Pulmonary artery endothelial cell (primary cell): ENCODE data around the gene FGF14. TPM values are rescaled to one million over a fixed set of nuclear protein-coding genes. Genes with fewer than 3 reads are reported as not detected.

Source experiments
- DNase-seq: peaks from one replicate; pipeline ENCODE4 v3.0.0-alpha.2; 2011; ENCODE audit warnings: low read depth, low spot score
- total RNA-seq: library from RNA; depleted of rRNA; stranded (reverse); fragments of >200 nt; gene quantifications from 2 replicates; pipeline ENCODE4 v1.2.3, GENCODE V29; 2014

FGF14 gene
- total RNA-seq, 1 donor from 2014 or later = not detected

DNA sequence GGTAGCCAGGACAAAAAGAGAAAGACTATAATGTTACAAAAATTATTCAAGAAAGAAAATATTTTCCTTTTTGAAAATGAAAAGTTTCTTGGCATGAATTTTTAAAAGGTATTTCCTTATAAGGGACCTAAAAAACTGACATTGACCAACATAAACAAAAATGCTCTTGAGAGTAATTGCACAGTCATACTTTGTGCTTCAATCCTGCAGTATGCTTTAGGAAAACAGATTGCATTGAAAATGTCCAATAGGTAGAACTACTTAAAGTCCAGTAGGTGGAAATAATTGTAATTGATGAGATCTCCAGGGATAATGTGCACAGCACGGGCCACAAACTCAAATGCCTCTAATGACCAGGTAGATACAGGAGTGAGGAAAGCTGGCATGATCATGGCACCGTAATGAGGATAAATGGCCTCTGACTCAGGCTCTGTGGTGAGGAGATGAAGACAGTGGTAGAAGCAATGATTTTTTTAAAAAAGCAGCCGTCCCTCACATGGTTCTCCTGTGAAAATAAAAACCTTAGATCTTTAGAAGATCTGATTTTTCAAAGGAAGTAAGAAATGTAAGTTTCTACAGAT is 671.3 kb downstream of the FGF14 start:
- no peak for DNase-seq

DNA sequence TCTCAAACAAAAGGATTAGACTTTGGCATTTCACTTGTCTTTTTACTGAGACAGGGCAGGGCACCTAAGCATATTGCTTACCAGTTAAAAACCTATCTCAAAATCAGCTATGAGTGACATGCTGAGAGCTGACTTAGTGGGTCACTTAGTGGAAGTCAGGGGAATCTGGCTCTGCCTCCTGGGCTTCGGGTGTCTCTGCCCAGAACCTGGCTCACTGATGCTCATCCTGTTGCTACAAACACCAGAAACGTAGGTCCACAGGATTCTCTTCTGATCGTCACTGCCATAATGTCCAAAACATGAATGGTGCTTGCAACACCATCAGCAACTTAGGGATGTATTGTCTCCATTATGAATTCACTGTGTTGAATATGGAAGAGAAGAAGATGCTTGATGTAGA is 673.2 kb downstream of the FGF14 start:
- DNase-seq = no peak

DNA sequence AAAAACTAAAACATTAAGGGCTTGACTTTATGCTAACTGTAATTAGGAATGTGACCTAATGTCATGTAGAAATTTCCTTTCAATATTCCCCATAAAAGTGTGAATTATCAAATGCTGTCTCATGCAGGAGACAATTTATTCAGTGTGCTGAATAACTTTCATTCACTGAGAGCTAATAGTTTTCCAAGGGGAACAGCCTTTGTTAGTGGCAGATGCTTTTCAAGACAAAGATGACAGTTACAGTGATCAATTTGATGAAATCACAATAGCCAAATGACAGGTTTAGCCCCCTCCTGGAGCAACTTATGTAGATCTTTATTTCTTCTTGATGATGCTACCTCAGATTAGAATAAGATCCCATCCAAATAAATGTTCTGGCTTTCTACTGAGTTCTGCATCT is 673.8 kb downstream of the FGF14 start:
- no peak for DNase-seq

DNA sequence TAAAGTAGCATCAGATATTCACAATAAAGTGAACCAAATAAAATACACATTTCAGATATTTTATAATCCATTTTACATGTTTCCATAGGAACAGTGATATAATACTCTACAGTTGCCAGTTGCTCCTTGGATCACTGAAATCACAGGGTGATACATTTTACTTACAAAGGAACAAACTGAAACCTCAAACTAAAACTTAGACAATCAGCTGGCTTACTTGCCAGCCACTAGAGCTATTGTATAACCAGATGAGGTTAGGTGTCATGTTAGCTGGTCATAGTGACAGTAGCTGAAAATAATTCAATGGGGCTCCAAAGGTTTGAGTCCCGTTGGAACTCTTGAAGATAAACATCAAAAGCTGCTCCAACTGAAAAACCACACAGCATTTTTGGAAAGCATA is 674.7 kb downstream of the FGF14 start:
- DNase-seq = no peak

DNA sequence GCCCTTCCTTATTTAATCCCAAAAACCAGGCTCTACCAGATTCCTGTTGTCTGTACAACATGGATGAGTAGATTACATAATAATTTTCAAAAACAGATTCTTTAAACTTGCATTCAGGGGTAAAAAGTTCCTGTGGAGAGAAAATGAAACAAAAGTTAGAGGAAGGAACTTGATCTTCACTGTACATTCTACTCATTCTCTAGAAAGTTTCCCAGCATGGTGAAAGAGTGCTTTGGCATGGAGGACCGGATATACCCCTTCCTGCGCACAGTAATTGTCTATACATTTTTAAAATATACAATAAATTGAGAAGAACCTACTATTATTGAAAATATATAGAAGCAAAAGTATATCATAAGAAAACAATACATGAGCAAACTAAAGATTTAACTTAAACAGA is 675.2 kb downstream of the FGF14 start:
- DNase-seq = no peak

DNA sequence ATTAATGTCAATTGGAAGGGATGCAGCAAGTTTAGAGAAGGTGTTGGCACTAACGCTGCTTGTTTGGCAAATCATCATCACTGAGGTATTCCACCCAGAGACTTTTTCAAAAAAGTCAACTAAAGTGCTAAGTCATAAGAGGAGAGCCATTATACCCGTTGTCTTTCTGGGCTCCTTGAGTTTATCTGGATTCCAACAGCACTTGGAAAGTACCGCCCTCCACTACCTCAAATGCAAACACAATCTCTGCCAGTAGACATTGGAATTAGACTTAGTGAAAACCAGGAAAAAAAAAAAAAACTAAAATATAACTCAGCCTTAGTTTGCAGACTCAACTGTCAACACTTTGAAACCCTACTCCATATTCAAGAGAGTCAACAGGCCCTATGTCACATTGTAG is 683.4 kb downstream of the FGF14 start:
- no peak for DNase-seq

DNA sequence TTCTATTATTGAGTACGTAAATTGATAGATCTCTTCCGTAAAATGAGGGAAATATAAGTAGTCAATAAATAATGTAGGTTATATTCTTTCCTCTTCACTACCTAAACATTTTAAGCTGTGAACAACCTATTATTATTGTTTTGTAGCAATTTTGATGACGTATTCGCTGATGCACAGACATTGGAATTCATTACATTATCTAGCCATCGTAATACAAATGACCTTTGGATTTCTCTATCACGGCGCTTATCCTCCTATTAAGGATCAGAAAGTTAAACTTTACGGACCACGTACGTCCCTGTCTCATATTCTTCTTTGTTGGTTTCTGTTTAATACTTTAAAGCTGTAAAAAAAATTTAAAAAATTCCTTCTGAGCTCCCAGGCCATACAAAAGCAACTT is 684.5 kb downstream of the FGF14 start:
- DNase-seq = no peak

DNA sequence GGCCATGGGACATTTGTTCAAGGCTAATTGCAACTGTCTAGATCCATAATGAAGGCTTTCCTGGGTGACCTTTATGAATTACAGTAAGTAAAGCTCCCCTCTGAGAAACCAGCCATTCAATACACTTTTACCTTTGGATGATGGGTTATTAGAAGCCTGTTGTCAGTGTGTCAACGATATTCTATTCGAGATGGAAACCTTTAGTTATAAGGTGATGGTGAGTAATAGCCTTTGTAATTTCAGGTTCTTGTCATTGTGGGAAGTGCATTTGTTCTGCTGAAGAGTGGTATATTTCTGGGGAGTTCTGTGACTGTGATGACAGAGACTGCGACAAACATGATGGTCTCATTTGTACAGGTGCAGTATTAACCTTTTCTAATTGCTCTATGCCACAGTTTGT is 687.7 kb downstream of the FGF14 start:
- DNase-seq = no peak

DNA sequence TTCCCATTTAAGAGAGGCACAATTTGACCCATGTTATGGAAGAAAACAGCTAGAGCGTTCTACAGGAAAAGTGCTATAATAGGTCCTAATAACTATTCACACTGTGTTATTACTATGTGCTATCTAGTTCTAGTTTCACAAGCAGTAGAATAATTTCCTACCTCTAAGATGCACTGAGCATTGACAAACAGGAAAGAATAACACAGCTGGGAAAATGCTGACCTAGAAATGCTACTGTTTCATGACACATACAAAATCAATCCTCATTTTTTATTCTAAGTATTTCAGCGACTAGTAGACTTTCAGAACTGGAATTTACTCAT is 689.9 kb downstream of the FGF14 start:
- no peak for DNase-seq

DNA sequence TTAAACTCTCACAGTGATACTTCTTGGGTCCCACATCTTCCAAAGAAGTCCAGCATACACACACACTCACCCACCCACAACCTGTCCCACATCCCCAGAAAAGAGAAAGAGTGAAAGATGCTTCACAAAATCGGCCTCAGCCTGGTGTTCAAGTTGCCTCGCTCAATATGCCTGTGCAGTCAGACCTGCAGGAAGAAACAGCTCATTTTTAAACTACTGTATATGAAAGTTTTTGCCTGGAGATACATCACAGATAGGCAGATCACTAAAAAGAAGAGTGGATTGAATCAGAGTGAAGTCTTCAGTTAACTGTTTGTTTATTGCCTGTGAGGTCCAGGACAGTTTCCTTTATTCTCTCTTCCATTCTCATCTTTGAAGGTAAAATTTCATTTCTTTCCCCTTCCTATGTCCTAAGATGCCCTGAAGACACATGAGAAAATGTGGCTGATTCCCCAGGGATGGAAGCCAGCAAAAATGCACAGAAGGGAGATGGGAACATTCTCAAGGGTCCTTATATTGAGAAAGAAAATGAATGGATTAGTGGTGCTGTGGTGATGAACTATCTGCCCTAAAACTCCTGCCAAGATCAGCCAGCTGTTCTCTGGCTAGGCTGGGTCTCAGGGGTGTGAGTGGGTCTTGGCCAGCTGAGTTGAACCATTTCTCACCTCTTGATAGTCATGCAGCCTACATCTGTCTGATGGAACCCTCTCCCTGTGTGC is 690.4 kb downstream of the FGF14 start:
- no peak for DNase-seq

DNA sequence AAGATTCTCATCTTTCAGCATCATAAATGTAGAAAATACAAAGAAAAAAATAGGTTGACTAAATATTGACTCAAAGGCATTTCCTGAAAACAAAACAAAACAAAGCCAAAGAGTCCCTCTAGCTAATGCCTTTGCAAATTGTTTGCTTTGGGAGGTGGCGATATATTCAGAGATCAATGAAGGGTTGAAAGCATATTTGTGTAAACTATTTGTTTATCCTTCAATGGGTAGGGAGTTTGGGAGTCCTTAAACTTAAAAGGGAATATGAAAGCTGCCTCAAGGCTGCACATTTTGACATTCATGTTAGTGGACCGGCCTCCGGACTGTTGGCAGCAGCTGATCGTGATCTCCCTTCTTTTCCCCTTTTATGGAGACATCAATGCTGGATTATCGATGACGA is 691.9 kb downstream of the FGF14 start:
- DNase-seq = no peak

DNA sequence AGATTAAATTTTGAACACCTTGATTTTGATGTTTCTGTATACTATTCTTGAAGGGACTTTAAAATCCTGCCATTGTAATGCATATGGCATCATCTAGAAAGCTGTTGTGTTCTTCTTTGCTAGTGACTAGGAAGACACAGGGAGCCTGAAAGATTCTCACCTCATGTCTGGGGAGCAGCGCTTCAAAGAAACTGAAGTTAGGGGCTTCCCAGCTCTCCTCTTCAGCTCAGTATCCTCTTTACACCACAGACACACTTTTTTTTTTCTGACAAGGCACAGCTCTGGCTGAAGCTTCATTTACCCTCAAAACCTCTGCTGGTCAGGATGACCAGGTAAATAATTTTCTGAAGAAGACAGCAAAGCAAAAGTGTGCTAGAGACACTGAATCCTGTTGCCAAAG is 693.7 kb downstream of the FGF14 start:
- DNase-seq = no peak

DNA sequence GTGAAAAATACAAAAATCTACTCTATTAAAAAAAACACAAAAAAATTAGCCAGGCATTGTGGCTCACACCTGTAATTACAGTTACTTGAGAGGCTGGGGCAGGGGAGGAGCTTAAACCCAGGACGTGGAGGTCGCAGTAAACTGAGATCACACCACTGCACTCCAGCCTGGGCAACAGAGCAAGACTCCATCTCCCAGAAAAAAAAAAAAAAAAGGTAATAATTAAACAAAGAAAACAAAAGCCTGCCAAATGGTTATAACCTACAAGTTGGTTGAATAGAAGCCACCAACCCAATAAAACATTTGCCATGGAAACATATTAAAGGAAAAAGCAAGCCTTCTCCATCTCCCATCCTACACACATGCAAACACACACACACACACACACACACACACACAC is 694.2 kb downstream of the FGF14 start:
- no peak for DNase-seq

DNA sequence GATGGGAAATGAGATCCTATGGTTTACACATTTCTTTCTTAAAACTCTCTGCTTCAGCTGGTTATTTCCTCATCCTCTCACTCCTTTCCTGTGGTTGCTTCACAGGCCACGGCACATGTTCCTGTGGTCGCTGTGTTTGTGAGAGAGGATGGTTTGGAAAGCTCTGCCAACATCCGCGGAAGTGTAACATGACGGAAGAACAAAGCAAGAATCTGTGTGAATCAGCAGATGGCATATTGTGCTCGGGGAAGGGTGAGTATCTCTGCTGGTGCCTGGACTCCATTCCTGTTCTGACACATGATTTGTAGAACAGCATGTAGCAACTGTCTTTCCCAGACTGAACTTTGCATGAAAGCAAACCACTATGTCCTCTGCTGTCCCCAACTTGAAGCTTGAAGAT is 695.2 kb downstream of the FGF14 start:
- no peak for DNase-seq

DNA sequence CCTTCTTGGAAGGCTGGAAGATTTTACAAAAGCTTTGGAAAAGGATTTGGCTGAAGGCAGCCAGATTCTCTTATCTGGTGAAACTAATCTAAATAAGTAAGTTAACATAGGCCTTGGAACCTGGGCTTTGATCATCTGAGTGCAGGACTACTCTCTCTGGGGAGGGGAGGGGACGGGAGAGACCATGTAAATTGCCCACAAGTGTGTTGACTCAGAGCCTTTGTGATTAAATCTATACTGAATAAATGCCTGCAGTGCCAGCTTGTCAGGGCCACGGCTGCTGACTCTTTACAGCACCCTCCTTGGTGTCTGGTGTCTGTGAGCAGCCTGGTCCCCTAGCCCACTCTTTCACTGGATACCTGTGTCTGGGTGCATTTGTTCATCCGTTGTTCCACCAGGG is 698.0 kb downstream of the FGF14 start:
- no peak for DNase-seq

DNA sequence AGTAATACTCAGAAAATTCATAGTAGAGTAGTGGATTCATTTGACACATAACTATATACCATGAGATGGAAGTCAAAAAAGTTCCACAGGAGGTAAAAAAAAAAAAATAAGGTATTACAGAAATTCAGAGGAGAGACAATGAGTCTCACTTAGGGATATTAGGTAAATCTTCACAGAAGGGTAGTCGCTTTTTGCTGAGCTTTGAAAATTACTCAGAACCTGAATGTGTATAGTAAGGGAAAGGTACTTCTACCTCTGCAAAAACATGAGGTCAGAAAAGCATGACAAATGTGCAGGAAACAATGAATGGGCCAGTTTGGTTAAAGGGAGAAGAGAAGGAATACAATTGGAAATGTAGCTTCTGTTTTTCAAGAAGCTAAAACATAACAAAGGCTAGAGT is 698.8 kb downstream of the FGF14 start:
- DNase-seq = no peak

DNA sequence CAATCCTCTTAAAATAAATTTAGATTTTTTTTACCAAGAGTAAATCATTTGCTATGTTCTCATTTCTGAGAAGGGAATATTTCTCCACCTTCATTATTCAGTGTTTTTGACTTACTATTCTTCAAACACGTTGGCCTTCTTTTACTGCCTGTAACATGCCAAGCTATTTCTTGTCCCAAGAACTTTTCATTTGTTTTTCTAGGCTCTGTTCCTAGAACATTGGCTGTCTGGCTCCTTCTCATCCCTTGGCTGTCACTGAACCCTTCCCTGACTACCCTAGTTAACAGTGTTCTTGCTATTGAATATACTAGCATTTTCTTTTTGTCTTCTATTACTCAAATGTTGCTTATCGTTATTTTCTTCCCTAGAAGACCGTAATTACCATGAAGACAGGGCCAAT is 701.2 kb downstream of the FGF14 start:
- no peak for DNase-seq

DNA sequence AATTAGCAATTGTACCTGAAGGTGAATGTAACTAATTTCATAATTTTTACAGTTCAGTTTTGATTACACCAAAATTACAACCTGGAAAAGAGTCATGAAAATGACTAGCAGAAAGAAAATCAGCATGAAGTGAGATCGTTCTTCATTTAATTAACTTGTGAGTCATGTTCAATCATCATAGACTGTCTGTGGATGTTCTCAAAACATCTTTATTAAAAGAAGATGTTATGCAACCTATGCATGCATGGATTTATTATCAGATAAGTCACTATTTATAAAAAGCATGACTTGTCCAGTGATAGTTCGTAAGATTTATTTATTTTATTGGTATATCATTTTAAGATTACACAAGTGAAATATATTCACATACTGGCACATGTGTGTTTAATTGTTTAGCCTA is 703.4 kb downstream of the FGF14 start:
- no peak for DNase-seq

DNA sequence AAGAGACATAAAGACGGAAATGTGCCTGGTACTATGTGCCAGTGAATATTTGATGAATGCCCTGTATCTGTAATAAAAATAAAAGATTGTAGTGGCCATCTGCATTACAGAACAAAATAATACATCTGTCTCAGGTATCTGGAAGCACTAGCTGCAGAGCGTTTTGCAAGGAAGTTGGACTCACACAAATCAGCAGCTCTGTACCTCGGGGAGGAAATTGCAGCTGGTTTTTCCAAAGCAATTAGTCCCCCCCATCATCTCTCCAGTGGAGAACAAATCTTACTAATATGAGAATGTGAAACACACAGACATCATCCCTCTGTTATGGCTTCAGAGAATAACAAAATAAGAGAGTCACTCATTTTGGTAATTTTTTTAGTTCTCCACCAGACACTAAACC is 704.1 kb downstream of the FGF14 start:
- DNase-seq = no peak

DNA sequence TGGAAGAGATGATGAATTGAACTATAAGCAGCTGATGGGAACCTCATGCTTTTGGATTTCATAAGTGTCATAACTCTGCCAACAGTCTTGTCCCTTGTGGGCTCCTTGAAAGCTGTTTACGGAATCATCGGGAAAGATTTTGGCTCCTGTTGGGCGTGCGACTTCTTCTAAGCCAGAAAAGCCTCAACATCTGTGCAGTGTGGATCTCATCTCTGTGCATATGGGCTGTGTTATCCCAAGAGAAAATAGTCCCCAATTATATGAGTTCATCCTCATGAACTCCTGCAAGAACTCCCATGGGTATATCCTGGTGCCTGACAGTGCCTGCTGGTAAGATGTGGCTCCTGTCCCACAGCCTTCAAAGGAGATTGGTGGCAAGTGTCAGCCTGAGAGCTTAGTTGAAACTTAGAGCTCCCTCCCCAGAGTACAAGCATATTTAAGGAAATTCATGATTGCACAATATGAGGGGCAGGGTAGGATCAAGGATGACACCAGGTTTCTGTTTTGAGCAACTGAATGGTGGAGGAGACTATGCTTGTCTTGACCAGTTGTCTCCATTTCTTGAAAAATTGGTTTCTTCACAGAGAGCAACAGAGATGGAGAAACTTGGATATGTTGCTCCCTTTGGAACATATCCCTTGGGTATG is 705.9 kb downstream of the FGF14 start:
- no peak for DNase-seq

DNA sequence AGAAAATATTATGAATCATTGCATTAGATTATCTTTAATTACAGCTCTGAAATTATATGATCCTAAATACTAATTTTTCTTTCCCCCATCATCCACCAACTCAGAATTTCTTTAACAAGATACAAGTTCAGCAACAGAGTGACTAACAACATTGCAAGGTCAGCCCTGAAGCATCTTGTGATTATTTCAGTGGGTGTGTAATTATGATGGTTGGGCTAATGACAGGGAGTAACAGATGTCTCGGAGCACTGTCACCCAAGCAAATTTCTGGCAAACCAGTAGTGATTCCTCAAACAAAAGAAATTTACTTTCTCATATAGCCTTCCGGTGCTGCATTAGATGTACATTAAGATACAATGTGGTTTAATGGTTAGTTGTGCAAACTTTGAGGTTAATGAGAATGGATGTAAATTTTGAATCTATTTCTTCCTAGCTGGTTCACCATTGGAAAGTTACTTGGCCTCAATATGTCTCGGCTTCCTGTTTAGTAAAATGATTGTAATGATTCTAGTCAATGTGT is 710.4 kb downstream of the FGF14 start:
- no peak for DNase-seq

DNA sequence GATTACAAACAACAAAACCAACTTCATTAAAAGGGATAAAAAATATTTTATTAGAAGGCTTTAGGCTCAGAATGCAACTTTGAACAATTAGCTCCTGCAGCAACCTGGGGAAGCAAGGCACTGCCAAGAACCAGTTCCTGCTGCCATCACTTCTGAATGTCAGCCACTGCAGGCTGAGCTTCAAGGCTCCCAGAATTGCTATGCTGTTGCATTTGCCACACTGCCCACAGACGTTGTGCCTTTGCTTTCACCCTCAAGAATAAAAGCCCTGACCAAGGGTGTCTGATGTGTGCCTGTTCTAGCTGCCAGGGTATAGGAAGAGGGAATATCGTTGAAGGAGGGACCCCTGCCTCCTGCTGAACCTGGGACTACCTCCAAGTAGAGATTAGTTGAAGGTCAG is 711.0 kb downstream of the FGF14 start:
- no peak for DNase-seq

DNA sequence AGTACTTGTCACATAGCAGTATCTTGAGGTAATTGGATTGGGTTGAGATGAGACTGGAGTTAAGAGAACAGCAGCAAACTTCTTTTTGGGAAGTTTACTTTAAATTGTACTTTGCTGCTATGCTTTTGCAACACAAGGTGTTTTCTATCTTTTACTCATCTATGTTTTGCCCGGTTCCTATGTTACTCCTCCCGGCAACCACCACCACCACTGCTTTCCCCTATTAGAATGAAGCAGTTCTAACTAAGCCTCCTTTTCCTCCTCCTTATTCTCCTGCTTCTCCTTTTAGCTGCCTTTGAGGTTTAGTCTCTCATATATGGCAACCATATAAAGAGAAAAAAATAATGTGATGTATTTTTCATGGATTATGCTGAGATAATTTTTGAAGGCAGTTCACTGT is 715.8 kb downstream of the FGF14 start:
- DNase-seq = no peak
